ENCODE measurements around the gene CPTP.

CPTP gene

GRCh38 chr1:1335792-1336248, 11.2 kb downstream of the CPTP start:
- H3K9ac ChIP-seq (ENCODE audit: insufficient read length, low read depth): no peak overlapping the region
- TF ChIP-seq YY1 (IDR thresholded peaks at IDR 0.05; ENCODE audit: insufficient read depth, insufficient read length) (no peak), ZNF274 (IDR thresholded peaks at IDR 0.05; ENCODE audit: low read depth, low read length) (no peak)

GRCh38 chr1:1336446-1336845, 11.8 kb downstream of the CPTP start:
- no peak for TF ChIP-seq ZNF274 (IDR thresholded peaks at IDR 0.05; ENCODE audit: low read depth, low read length)
- no peak for TF ChIP-seq YY1 (IDR thresholded peaks at IDR 0.05; ENCODE audit: insufficient read depth, insufficient read length)
- no peak for TF ChIP-seq SUZ12 (IDR thresholded peaks at IDR 0.05; ENCODE audit: extremely low read depth, insufficient read depth, insufficient read length)
- no peaks in the 10 kb centered on the region for H3K9me3 ChIP-seq (ENCODE audit: insufficient read depth, low read length)
- no peaks in the 10 kb centered on the region for H3K4me1 ChIP-seq (ENCODE audit: insufficient read depth, insufficient read length)
- H3K9ac ChIP-seq (ENCODE audit: insufficient read length, low read depth): no peak overlapping the region
- no peak overlapping the region for H3K4me3 ChIP-seq (ENCODE audit: insufficient read length, low read depth)
- no peak for DNase-seq (ENCODE audit: low read depth, low spot score)
- peaks cover 49% of the 10 kb centered on the region for H3K36me3 ChIP-seq (ENCODE audit: insufficient read depth, insufficient read length, low read length)
- no peaks in the 10 kb centered on the region for H3K27me3 ChIP-seq (ENCODE audit: insufficient read depth, insufficient read length)

More at GRCh38 chr1:1335792-1336248, 11.2 kb downstream of the CPTP start:
- Histone ChIP-seq H3K27me3 (ENCODE audit: insufficient read depth, insufficient read length) (no peaks in the 10 kb centered on the region), H3K9me3 (ENCODE audit: insufficient read depth, low read length) (no peaks in the 10 kb centered on the region), H3K4me3 (ENCODE audit: insufficient read length, low read depth) (no peak overlapping the region), H3K36me3 (ENCODE audit: insufficient read depth, insufficient read length, low read length) (peaks cover 43% of the 10 kb centered on the region), H3K4me1 (ENCODE audit: insufficient read depth, insufficient read length) (no peaks in the 10 kb centered on the region)
- no peak for DNase-seq (ENCODE audit: low read depth, low spot score)

GRCh38 chr1:1336931-1337792, 12.6 kb downstream of the CPTP start:
- H3K4me1 ChIP-seq (ENCODE audit: insufficient read depth, insufficient read length): no peaks in the 10 kb centered on the region
- peaks cover 56% of the 10 kb centered on the region for H3K36me3 ChIP-seq (ENCODE audit: insufficient read depth, insufficient read length, low read length)

GRCh38 chr1:1337793-1338147, 13.2 kb downstream of the CPTP start:
- Histone ChIP-seq H3K27me3 (ENCODE audit: insufficient read depth, insufficient read length) (no peaks in the 10 kb centered on the region), H3K9me3 (ENCODE audit: insufficient read depth, low read length) (no peaks in the 10 kb centered on the region), H3K36me3 (ENCODE audit: insufficient read depth, insufficient read length, low read length) (peaks cover 57% of the 10 kb centered on the region), H3K9ac (ENCODE audit: insufficient read length, low read depth) (no peak overlapping the region), H3K4me1 (ENCODE audit: insufficient read depth, insufficient read length) (no peaks in the 10 kb centered on the region), H3K4me3 (ENCODE audit: insufficient read length, low read depth) (no peak overlapping the region)
- TF ChIP-seq ZNF274 (IDR thresholded peaks at IDR 0.05; ENCODE audit: low read depth, low read length): no peak
- no peak for TF ChIP-seq SUZ12 (IDR thresholded peaks at IDR 0.05; ENCODE audit: extremely low read depth, insufficient read depth, insufficient read length)
- TF ChIP-seq YY1 (IDR thresholded peaks at IDR 0.05; ENCODE audit: insufficient read depth, insufficient read length): no peak
- DNase-seq (ENCODE audit: low read depth, low spot score): no peak

More at GRCh38 chr1:1336931-1337792, 12.6 kb downstream of the CPTP start:
- no peaks in the 10 kb centered on the region for H3K9me3 ChIP-seq (ENCODE audit: insufficient read depth, low read length)
- H3K27me3 ChIP-seq (ENCODE audit: insufficient read depth, insufficient read length): no peaks in the 10 kb centered on the region
- no peak for DNase-seq (ENCODE audit: low read depth, low spot score)
- no peak overlapping the region for H3K9ac ChIP-seq (ENCODE audit: insufficient read length, low read depth)
- TF ChIP-seq SUZ12 (IDR thresholded peaks at IDR 0.05; ENCODE audit: extremely low read depth, insufficient read depth, insufficient read length): no peak
- TF ChIP-seq YY1 (IDR thresholded peaks at IDR 0.05; ENCODE audit: insufficient read depth, insufficient read length): no peak
- H3K4me3 ChIP-seq (ENCODE audit: insufficient read length, low read depth): no peak overlapping the region

GRCh38 chr1:1338278-1338677, 13.7 kb downstream of the CPTP start:
- no peak for TF ChIP-seq ZNF274 (IDR thresholded peaks at IDR 0.05; ENCODE audit: low read depth, low read length)
- Histone ChIP-seq H3K9me3 (ENCODE audit: insufficient read depth, low read length) (no peaks in the 10 kb centered on the region), H3K36me3 (ENCODE audit: insufficient read depth, insufficient read length, low read length) (peaks cover 57% of the 10 kb centered on the region)

GRCh38 chr1:1340185-1340584, 15.6 kb downstream of the CPTP start:
- H3K27me3 ChIP-seq (ENCODE audit: insufficient read depth, insufficient read length): no peaks in the 10 kb centered on the region
- no peaks in the 10 kb centered on the region for H3K9me3 ChIP-seq (ENCODE audit: insufficient read depth, low read length)
- H3K9ac ChIP-seq (ENCODE audit: insufficient read length, low read depth): no peak overlapping the region
- TF ChIP-seq SUZ12 (IDR thresholded peaks at IDR 0.05; ENCODE audit: extremely low read depth, insufficient read depth, insufficient read length): no peak
- no peak for TF ChIP-seq YY1 (IDR thresholded peaks at IDR 0.05; ENCODE audit: insufficient read depth, insufficient read length)
- no peak for TF ChIP-seq ZNF274 (IDR thresholded peaks at IDR 0.05; ENCODE audit: low read depth, low read length)
- H3K36me3 ChIP-seq (ENCODE audit: insufficient read depth, insufficient read length, low read length): peaks cover 50% of the 10 kb centered on the region
- no peak overlapping the region for H3K4me3 ChIP-seq (ENCODE audit: insufficient read length, low read depth)
- DNase-seq (ENCODE audit: low read depth, low spot score): no peak
- peaks cover 4% of the 10 kb centered on the region for H3K4me1 ChIP-seq (ENCODE audit: insufficient read depth, insufficient read length)

More at GRCh38 chr1:1338278-1338677, 13.7 kb downstream of the CPTP start:
- DNase-seq (ENCODE audit: low read depth, low spot score): no peak
- H3K4me3 ChIP-seq (ENCODE audit: insufficient read length, low read depth): no peak overlapping the region
- H3K4me1 ChIP-seq (ENCODE audit: insufficient read depth, insufficient read length): no peaks in the 10 kb centered on the region
- H3K9ac ChIP-seq (ENCODE audit: insufficient read length, low read depth): no peak overlapping the region
- no peaks in the 10 kb centered on the region for H3K27me3 ChIP-seq (ENCODE audit: insufficient read depth, insufficient read length)

GRCh38 chr1:1340791-1341548, 16.4 kb downstream of the CPTP start:
- DNase-seq (ENCODE audit: low read depth, low spot score): no peak

More at GRCh38 chr1:1340791-1341548, 16.4 kb downstream of the CPTP start:
- TF ChIP-seq YY1 (IDR thresholded peaks at IDR 0.05; ENCODE audit: insufficient read depth, insufficient read length) (no peak), ZNF274 (IDR thresholded peaks at IDR 0.05; ENCODE audit: low read depth, low read length) (no peak), SUZ12 (IDR thresholded peaks at IDR 0.05; ENCODE audit: extremely low read depth, insufficient read depth, insufficient read length) (no peak)
- Histone ChIP-seq H3K9me3 (ENCODE audit: insufficient read depth, low read length) (no peaks in the 10 kb centered on the region), H3K4me3 (ENCODE audit: insufficient read length, low read depth) (no peak overlapping the region), H3K4me1 (ENCODE audit: insufficient read depth, insufficient read length) (peaks cover 5% of the 10 kb centered on the region), H3K9ac (ENCODE audit: insufficient read length, low read depth) (no peak overlapping the region), H3K36me3 (ENCODE audit: insufficient read depth, insufficient read length, low read length) (peaks cover 47% of the 10 kb centered on the region), H3K27me3 (ENCODE audit: insufficient read depth, insufficient read length) (no peaks in the 10 kb centered on the region)
